Small intestine (tissue), 7 donors: Measurements from ENCODE around the gene LAMC3. TPM values are rescaled to one million over a fixed set of nuclear protein-coding genes. Genes with fewer than 3 reads are reported as not detected.

Experiments used
- DNase-seq, 2 donors: peaks; one replicate each; pipeline versions ENCODE4 v3.0.0 to v3.0.0-alpha.2; 2013
- FAIRE-seq: peaks from 2 replicates; lab custom pipeline; 2012; peaks lifted over from hg19 to GRCh38; lab: Jason Lieb, UNC
- H3K27ac ChIP-seq, 3 donors: one replicate each; pipeline ENCODE4 v1.5.1; 2013; ENCODE audit warnings: low read length in 2 of 3, mild to moderate bottlenecking in 2 of 3, control low read depth in 1 of 3, inconsistent platforms in 1 of 3, low read depth in 1 of 3, moderate library complexity in 1 of 3
- H3K27me3 ChIP-seq, 3 donors: one replicate each; pipeline ENCODE4 v1.6.1; 2013; ENCODE audit warnings: low read length in 3 of 3, inconsistent platforms in 1 of 3; ENCODE audit not compliant: control insufficient read depth in 3 of 3, insufficient read depth in 3 of 3
- H3K36me3 ChIP-seq, 3 donors: one replicate each; pipeline ENCODE4 v1.6.1; 2013; ENCODE audit warnings: low read length in 3 of 3, inconsistent platforms in 1 of 3, low read depth in 1 of 3, mild to moderate bottlenecking in 1 of 3, moderate library complexity in 1 of 3; ENCODE audit not compliant: control insufficient read depth in 3 of 3, insufficient read depth in 2 of 3
- H3K4me1 ChIP-seq, 3 donors: one replicate each; pipeline ENCODE4 v1.6.1; 2013; ENCODE audit warnings: low read length in 2 of 3, inconsistent platforms in 1 of 3, low read depth in 1 of 3, mild to moderate bottlenecking in 1 of 3, moderate library complexity in 1 of 3; ENCODE audit not compliant: control insufficient read depth in 3 of 3, insufficient read depth in 2 of 3
- H3K4me3 ChIP-seq, 3 donors: one replicate each; pipeline ENCODE4 v1.5.1; 2013; ENCODE audit warnings: low read length in 3 of 3, control low read depth in 1 of 3, inconsistent platforms in 1 of 3, low read depth in 1 of 3, mild to moderate bottlenecking in 1 of 3, moderate library complexity in 1 of 3
- H3K9me3 ChIP-seq, 2 donors: one replicate each; pipeline ENCODE4 v1.6.1; 2013; ENCODE audit warnings: low read depth in 1 of 2, low read length in 1 of 2; ENCODE audit not compliant: control insufficient read depth in 2 of 2, insufficient read depth in 1 of 2
- WGBS, 3 donors: extraction: QIAGEN DNeasy Blood & Tissue Kit; methylation state at CpG; one replicate each; pipeline ENCODE4 v1.1.7; 2013; 5-methylcytosine and 5-hydroxymethylcytosine counted together
- polyA plus RNA-seq, 4 donors: library from polyadenylated mRNA; stranded (reverse) in 3 of 4; unstranded in 1 of 4; fragments of 200-250 nt in 3 of 4; fragments of 120-200 nt in 1 of 4; gene quantifications; one replicate each; pipeline versions ENCODE4 v1.2.1 to v1.2.3, GENCODE V29; 2013
- donor health status: healthy with polysubstance abuse.
- donor health status: control.
- donor health status: control.
- donor health status: Bipolar disorder and iron deficiency.
- donor health status: healthy.

Gene LAMC3
- polyA plus RNA-seq, 4 donors = 0.25 to 0.44 TPM; not detected in 2

GRCh38 chr9:131050831-131051230 lies 41.9 kb downstream of the LAMC3 start:
- no peak overlapping the region for H3K27ac ChIP-seq
- DNase-seq (no peak), FAIRE-seq (no peak)
- H3K9me3 ChIP-seq = peaks cover 0 to 2% of the 10 kb centered on the region in 2 donors
- no peaks in the 10 kb centered on the region for H3K36me3 ChIP-seq
- no peaks in the 10 kb centered on the region for H3K27me3 ChIP-seq
- 82 to 90% (median 85%) methylated on average over 15 to 17 of the region's 17 CpGs for WGBS, 3 donors
- no peak overlapping the region for H3K4me3 ChIP-seq
- no peaks in the 10 kb centered on the region for H3K4me1 ChIP-seq

GRCh38 chr9:131051592-131052517 lies 42.9 kb downstream of the LAMC3 start:
- WGBS, 3 donors = 66 to 82% (median 71%) methylated on average over 25 of the region's 25 CpGs
- DNase-seq (no peak), FAIRE-seq (no peak)
- Histone ChIP-seq H3K4me3 (no peak overlapping the region), H3K27me3 (no peaks in the 10 kb centered on the region), H3K36me3 (no peaks in the 10 kb centered on the region), H3K27ac (no peak overlapping the region), H3K9me3 (peaks cover 0 to 2% of the 10 kb centered on the region in 2 donors), H3K4me1 (no peaks in the 10 kb centered on the region)

- peaks cover 0 to 2% of the 10 kb centered on the region in 2 donors for H3K9me3 ChIP-seq
- 76 to 90% (median 88%) methylated on average over 3 of the region's 3 CpGs for WGBS, 3 donors
- FAIRE-seq = no peak
These were observed 44.9 kb downstream of the LAMC3 start for GRCh38 chr9:131053896-131054295.

GRCh38 chr9:131056781-131057506 lies 48.0 kb downstream of the LAMC3 start:
- Histone ChIP-seq H3K36me3 (no peaks in the 10 kb centered on the region), H3K4me3 (no peak overlapping the region), H3K27ac (no peak overlapping the region), H3K9me3 (no peaks in the 10 kb centered on the region), H3K27me3 (no peaks in the 10 kb centered on the region), H3K4me1 (no peaks in the 10 kb centered on the region)
- DNase-seq (peak in 1 of 2 donors; percentile 13), FAIRE-seq (no peak)
- 78 to 87% (median 81%) methylated on average over 14 of the region's 14 CpGs for WGBS, 3 donors

More at GRCh38 chr9:131053896-131054295, 44.9 kb downstream of the LAMC3 start:
- DNase-seq = no peak
- Histone ChIP-seq H3K4me3 (no peak overlapping the region), H3K27ac (no peak overlapping the region), H3K27me3 (no peaks in the 10 kb centered on the region), H3K36me3 (no peaks in the 10 kb centered on the region), H3K4me1 (no peaks in the 10 kb centered on the region)

- Histone ChIP-seq H3K27me3 (no peaks in the 10 kb centered on the region), H3K9me3 (no peaks in the 10 kb centered on the region), H3K36me3 (no peaks in the 10 kb centered on the region), H3K4me1 (no peaks in the 10 kb centered on the region), H3K4me3 (no peak overlapping the region), H3K27ac (no peak overlapping the region)
- FAIRE-seq (no peak), DNase-seq (no peak)
- WGBS, 3 donors = 44 to 68% (median 59%) methylated on average over 20 to 21 of the region's 21 CpGs
These were observed 52.1 kb downstream of the LAMC3 start for GRCh38 chr9:131060900-131061630.

GRCh38 chr9:131062969-131063368 lies 54.0 kb downstream of the LAMC3 start:
- no peaks in the 10 kb centered on the region for H3K9me3 ChIP-seq
- H3K4me1 ChIP-seq = no peaks in the 10 kb centered on the region
- 53 to 73% (median 69%) methylated on average over 9 of the region's 9 CpGs for WGBS, 3 donors
- H3K4me3 ChIP-seq = no peak overlapping the region
- H3K27ac ChIP-seq = no peak overlapping the region
- H3K36me3 ChIP-seq = no peaks in the 10 kb centered on the region
- DNase-seq (no peak), FAIRE-seq (no peak)
- no peaks in the 10 kb centered on the region for H3K27me3 ChIP-seq

GRCh38 chr9:131065599-131065998 lies 56.6 kb downstream of the LAMC3 start:
- no peak for DNase-seq
- 81 to 92% (median 88%) methylated on average over 7 of the region's 7 CpGs for WGBS, 3 donors

GRCh38 chr9:131067625-131068024 lies 58.7 kb downstream of the LAMC3 start:
- 66 to 75% (median 67%) methylated on average over 9 of the region's 9 CpGs for WGBS, 3 donors
- H3K27ac ChIP-seq = no peak overlapping the region
- no peak overlapping the region for H3K4me3 ChIP-seq
- FAIRE-seq (no peak), DNase-seq (no peak)
- H3K4me1 ChIP-seq = no peaks in the 10 kb centered on the region
- H3K9me3 ChIP-seq = no peaks in the 10 kb centered on the region
- no peaks in the 10 kb centered on the region for H3K27me3 ChIP-seq
- H3K36me3 ChIP-seq = no peaks in the 10 kb centered on the region

More at GRCh38 chr9:131065599-131065998, 56.6 kb downstream of the LAMC3 start:
- no peak overlapping the region for H3K27ac ChIP-seq
- no peaks in the 10 kb centered on the region for H3K4me1 ChIP-seq
- H3K27me3 ChIP-seq = no peaks in the 10 kb centered on the region
- no peaks in the 10 kb centered on the region for H3K36me3 ChIP-seq
- no peaks in the 10 kb centered on the region for H3K9me3 ChIP-seq
- FAIRE-seq = no peak
- H3K4me3 ChIP-seq = no peak overlapping the region
